RWPE2 (cell line): ENCODE measurements around the gene PAPPA.

Experiments
- ATAC-seq: fragments of 200-7000 bp; cut with Tn5 transposase; 3 replicates; pipeline ENCODE4 v1.9.1; 2021; ENCODE audit warnings: low read depth
- DNase-seq: peaks from one replicate; pipeline ENCODE4 v3.0.0-alpha.2; 2020; ENCODE audit warnings: low spot score
- H3K27ac ChIP-seq: fragments of 450-650 bp; 2 replicates; pipeline ENCODE4 v1.5.1; 2017; ENCODE audit warnings: mild to moderate bottlenecking; ENCODE audit not compliant: poor library complexity, severe bottlenecking
- H3K27me3 ChIP-seq: fragments of 250-450 bp; sonication (Bioruptor Pico); 2 replicates; pipeline ENCODE4 v1.5.1; 2021; ENCODE audit warnings: mild to moderate bottlenecking, moderate library complexity; ENCODE audit not compliant: insufficient read depth, poor library complexity, severe bottlenecking
- H3K36me3 ChIP-seq: fragments of 250-450 bp; sonication (Bioruptor Pico); 2 replicates; pipeline ENCODE4 v1.5.1; 2020; ENCODE audit warnings: low read depth, mild to moderate bottlenecking, moderate library complexity
- H3K4me1 ChIP-seq: fragments of 250-450 bp; sonication (Bioruptor Pico); 2 replicates; pipeline ENCODE4 v1.5.1; 2021; ENCODE audit warnings: mild to moderate bottlenecking, moderate library complexity; ENCODE audit not compliant: insufficient read depth, poor library complexity, severe bottlenecking
- H3K4me3 ChIP-seq: fragments of 250-450 bp; sonication (Bioruptor Pico); 2 replicates; pipeline ENCODE4 v1.5.1; 2021; ENCODE audit warnings: mild to moderate bottlenecking, moderate library complexity; ENCODE audit not compliant: severe bottlenecking
- H3K9me3 ChIP-seq: fragments of 250-450 bp; sonication (Bioruptor Pico); 2 replicates; pipeline ENCODE4 v1.5.1; 2021; ENCODE audit warnings: mild to moderate bottlenecking, moderate library complexity; ENCODE audit not compliant: severe bottlenecking
- CTCF ChIP-seq: fragments of 450-650 bp; IDR thresholded peaks from one replicate; pipeline ENCODE4 v1.5.1; 2017; ENCODE audit warnings: mild to moderate bottlenecking, moderate library complexity; ENCODE audit not compliant: poor library complexity, severe bottlenecking

PAPPA gene

GRCh38 chr9:116434314-116434713 lies 280.7 kb downstream of the PAPPA start:
- DNase-seq (no peak), ATAC-seq (no peak)
- H3K27ac ChIP-seq: no peak overlapping the region
- H3K36me3 ChIP-seq: no peaks in the 10 kb centered on the region
- H3K9me3 ChIP-seq: no peaks in the 10 kb centered on the region
- H3K4me3 ChIP-seq: no peak overlapping the region
- TF ChIP-seq CTCF: no peak
- no peaks in the 10 kb centered on the region for H3K4me1 ChIP-seq
- H3K27me3 ChIP-seq: no peaks in the 10 kb centered on the region

GRCh38 chr9:116435706-116436105 lies 282.1 kb downstream of the PAPPA start:
- no peak for TF ChIP-seq CTCF
- no peak for ATAC-seq
- Histone ChIP-seq H3K27me3 (no peaks in the 10 kb centered on the region), H3K27ac (no peak overlapping the region), H3K4me3 (no peak overlapping the region), H3K36me3 (no peaks in the 10 kb centered on the region), H3K9me3 (no peaks in the 10 kb centered on the region), H3K4me1 (no peaks in the 10 kb centered on the region)
- no peak for DNase-seq

GRCh38 chr9:116436121-116436520 lies 282.5 kb downstream of the PAPPA start:
- no peaks in the 10 kb centered on the region for H3K27me3 ChIP-seq
- H3K4me1 ChIP-seq: no peaks in the 10 kb centered on the region
- TF ChIP-seq CTCF: no peak
- ATAC-seq (no peak), DNase-seq (no peak)
- no peak overlapping the region for H3K4me3 ChIP-seq
- no peaks in the 10 kb centered on the region for H3K36me3 ChIP-seq
- H3K27ac ChIP-seq: no peak overlapping the region
- H3K9me3 ChIP-seq: no peaks in the 10 kb centered on the region

GRCh38 chr9:116437411-116438370 lies 284.1 kb downstream of the PAPPA start:
- Histone ChIP-seq H3K27me3 (no peaks in the 10 kb centered on the region), H3K4me3 (no peak overlapping the region), H3K36me3 (no peaks in the 10 kb centered on the region), H3K9me3 (no peaks in the 10 kb centered on the region), H3K27ac (no peak overlapping the region), H3K4me1 (no peaks in the 10 kb centered on the region)
- TF ChIP-seq CTCF: no peak
- DNase-seq (no peak), ATAC-seq (no peak)

- Histone ChIP-seq H3K9me3 (no peaks in the 10 kb centered on the region), H3K4me1 (no peaks in the 10 kb centered on the region), H3K27me3 (no peaks in the 10 kb centered on the region), H3K27ac (no peak overlapping the region), H3K4me3 (no peak overlapping the region), H3K36me3 (no peaks in the 10 kb centered on the region)
- TF ChIP-seq CTCF: no peak
- ATAC-seq (no peak), DNase-seq (no peak)
These were observed 288.9 kb downstream of the PAPPA start for GRCh38 chr9:116442528-116442927.
